H1 (cell line): ENCODE results near the gene THRB. TPM values are rescaled to one million over a fixed set of nuclear protein-coding genes. Genes with fewer than 3 reads are reported as not detected.
"Not testable (repeated sequence)": the region's sequence is repeated elsewhere in the genome, so short reads cannot be mapped to it uniquely, and the experiment has no call there.

Experiments
- CTCF ChIA-PET: fragments of 300-600 bp; sonication (Branson Sonifier 250); formaldehyde crosslinking; loops from one replicate; lab custom pipeline; 2021; ENCODE audit not compliant: partially characterized antibody; lab: Charles Lee
- POLR2A ChIA-PET: fragments of 300-600 bp; sonication (Branson Sonifier 250); formaldehyde crosslinking; loops from one replicate; lab custom pipeline; 2021; ENCODE audit warnings: inconsistent platforms; ENCODE audit not compliant: partially characterized antibody; lab: Charles Lee
- DNase-seq, 2 experiments: peaks; one replicate each; pipeline versions ENCODE4 v3.0.0 to v3.0.0-alpha.2; 2010 to 2022; ENCODE audit warnings: low spot score in 2 of 2, low read depth in 1 of 2, mixed read lengths in 1 of 2
- FAIRE-seq: peaks from 2 replicates; lab custom pipeline; 2011; peaks lifted over from hg19 to GRCh38; lab: Jason Lieb, UNC
- H2AFZ ChIP-seq: 2 replicates; pipeline ENCODE4 v1.8.1; 2012; ENCODE audit warnings: low read length, inconsistent platforms
- H2AK5ac ChIP-seq: 2 replicates; pipeline ENCODE4 v1.6.1; 2013; ENCODE audit warnings: low read depth, low read length
- H2BK120ac ChIP-seq: replicated peaks from 2 replicates; pipeline ENCODE3; 2013; ENCODE audit warnings: low read depth, low read length, inconsistent platforms
- H2BK12ac ChIP-seq: 2 replicates; pipeline ENCODE4 v1.6.1; 2013; ENCODE audit warnings: low read depth, low read length
- H2BK15ac ChIP-seq: 2 replicates; pipeline ENCODE4 v1.6.1; 2013; ENCODE audit warnings: low read length
- H2BK20ac ChIP-seq: 2 replicates; pipeline ENCODE4 v1.6.1; 2013; ENCODE audit warnings: low read length
- H2BK5ac ChIP-seq: 2 replicates; pipeline ENCODE4 v1.6.1; 2013; ENCODE audit warnings: low read depth, low read length
- H3K14ac ChIP-seq: 2 replicates; pipeline ENCODE4 v1.6.1; 2013; ENCODE audit warnings: inconsistent platforms; ENCODE audit not compliant: insufficient read length
- H3K18ac ChIP-seq: 2 replicates; pipeline ENCODE4 v1.6.1; 2013; ENCODE audit warnings: low read length; ENCODE audit errors: extremely low read depth
- H3K23ac ChIP-seq: 2 replicates; pipeline ENCODE4 v1.6.1; 2013; ENCODE audit warnings: inconsistent platforms; ENCODE audit not compliant: insufficient read length
- H3K23me2 ChIP-seq: 2 replicates; pipeline ENCODE4 v1.6.1; 2013; ENCODE audit warnings: low read depth, low read length
- H3K27ac ChIP-seq: 2 replicates; pipeline ENCODE4 v1.6.1; 2011; ENCODE audit warnings: low read depth, low read length, inconsistent platforms
- H3K27me3 ChIP-seq, 4 experiments: replicated peaks in 1 of 4; 1 replicate in 1 of 4; 2 replicates in 3 of 4; pipeline versions ENCODE4 v1.6.1 to v1.8.1; 2011 to 2013; ENCODE audit warnings: low read length in 3 of 4, mild to moderate bottlenecking in 3 of 4, inconsistent platforms in 2 of 4, mixed read lengths in 2 of 4, moderate library complexity in 1 of 4; ENCODE audit not compliant: control insufficient read depth in 3 of 4, insufficient read depth in 3 of 4; ENCODE audit errors: extremely low read depth in 1 of 4
- H3K36me3 ChIP-seq, 4 experiments: 2 replicates each; pipeline versions ENCODE4 v1.6.1 to v1.8.1; 2011 to 2013; ENCODE audit warnings: mild to moderate bottlenecking in 4 of 4, low read length in 3 of 4, moderate library complexity in 2 of 4, control low read depth in 1 of 4, inconsistent platforms in 1 of 4; ENCODE audit not compliant: insufficient read depth in 4 of 4, control insufficient read depth in 2 of 4
- H3K4ac ChIP-seq: replicated peaks from 2 replicates; pipeline ENCODE3; 2013; ENCODE audit warnings: low read length, low read depth, mixed read lengths, inconsistent platforms; ENCODE audit not compliant: insufficient read length
- H3K4me1 ChIP-seq, 4 experiments: replicated peaks in 1 of 4; 1 replicate in 1 of 4; 2 replicates in 3 of 4; pipeline versions ENCODE4 v1.6.1 to v1.8.1; 2011 to 2013; ENCODE audit warnings: low read length in 3 of 4, inconsistent platforms in 2 of 4, mixed read lengths in 1 of 4; ENCODE audit not compliant: insufficient read depth in 4 of 4, control insufficient read depth in 3 of 4
- H3K4me2 ChIP-seq, 2 experiments: 2 replicates each; pipeline versions ENCODE4 v1.6.1 to v1.8.1; 2011 to 2013; ENCODE audit warnings: low read depth in 2 of 2, low read length in 2 of 2, control low read depth in 1 of 2, inconsistent platforms in 1 of 2, mild to moderate bottlenecking in 1 of 2; ENCODE audit not compliant: insufficient read depth in 1 of 2
- H3K4me3 ChIP-seq, 4 experiments: fragments of 200-600, 300-600 bp in 1 of 4; sonication (generic), shearing (Covaris generic), sonication (Bioruptor Twin) in 1 of 4; 2 replicates each; pipeline versions ENCODE4 v1.5.1 to v1.8.1; 2011 to 2016; ENCODE audit warnings: low read length in 4 of 4, low read depth in 3 of 4, control low read depth in 2 of 4, inconsistent platforms in 2 of 4, mild to moderate bottlenecking in 2 of 4, mixed read lengths in 1 of 4, moderate library complexity in 1 of 4; ENCODE audit not compliant: insufficient read depth in 2 of 4; ENCODE audit errors: extremely low read depth in 1 of 4
- H3K56ac ChIP-seq: replicated peaks from 2 replicates; pipeline ENCODE3; 2013; ENCODE audit warnings: low read depth, mild to moderate bottlenecking, mixed read lengths, low read length, inconsistent platforms; ENCODE audit not compliant: insufficient read length
- H3K79me1 ChIP-seq: 2 replicates; pipeline ENCODE4 v1.6.1; 2013; ENCODE audit warnings: low read depth, low read length, control low read depth
- H3K79me2 ChIP-seq, 2 experiments: 2 replicates each; pipeline versions ENCODE4 v1.6.1 to v1.8.1; 2012 to 2013; ENCODE audit warnings: low read length in 2 of 2, mild to moderate bottlenecking in 2 of 2, inconsistent platforms in 1 of 2; ENCODE audit not compliant: insufficient read depth in 2 of 2, control insufficient read depth in 1 of 2
- H3K9ac ChIP-seq, 4 experiments: replicated peaks in 1 of 4; 1 replicate in 1 of 4; 2 replicates in 3 of 4; pipeline versions ENCODE4 v1.6.1 to v1.8.1; 2011 to 2013; ENCODE audit warnings: low read depth in 3 of 4, low read length in 3 of 4, control low read depth in 2 of 4, mild to moderate bottlenecking in 2 of 4, moderate library complexity in 2 of 4, inconsistent platforms in 1 of 4; ENCODE audit errors: extremely low read depth in 1 of 4
- H3K9me3 ChIP-seq, 2 experiments: 2 replicates each; pipeline versions ENCODE4 v1.6.1 to v1.8.1; 2012 to 2013; ENCODE audit warnings: mild to moderate bottlenecking in 2 of 2, moderate library complexity in 2 of 2, control low read depth in 1 of 2, inconsistent platforms in 1 of 2, low read depth in 1 of 2, low read length in 1 of 2, mixed read lengths in 1 of 2; ENCODE audit not compliant: insufficient read depth in 2 of 2
- H4K20me1 ChIP-seq, 2 experiments: replicated peaks in 1 of 2; 2 replicates each; pipeline versions ENCODE3 to v1.8.1; 2011 to 2013; ENCODE audit warnings: inconsistent platforms in 2 of 2, low read length in 2 of 2, mild to moderate bottlenecking in 1 of 2; ENCODE audit not compliant: insufficient read depth in 2 of 2, control insufficient read depth in 1 of 2
- H4K5ac ChIP-seq: 2 replicates; pipeline ENCODE4 v1.6.1; 2013; ENCODE audit warnings: low read length, low read depth, mixed read lengths, inconsistent platforms; ENCODE audit not compliant: insufficient read length
- H4K8ac ChIP-seq: 2 replicates; pipeline ENCODE4 v1.8.0; 2013; ENCODE audit warnings: mild to moderate bottlenecking, moderate library complexity, low read length, inconsistent platforms; ENCODE audit not compliant: insufficient read depth; ENCODE audit errors: extremely low read depth
- H4K91ac ChIP-seq: replicated peaks from 2 replicates; pipeline ENCODE3; 2013; ENCODE audit warnings: low read length, mixed read lengths, inconsistent platforms; ENCODE audit not compliant: insufficient read length
- WGBS, 2 experiments: shearing (Covaris generic) in 1 of 2; methylation state at CpG; one replicate each; pipeline versions ENCODE4 v1.1.6 to v1.1.7; 2013 to 2015; ENCODE audit warnings: low lambda C conversion rate in 2 of 2, mixed read lengths in 2 of 2, inconsistent platforms in 1 of 2, low coverage in 1 of 2, missing lambda C conversion rate in 1 of 2; ENCODE audit not compliant: insufficient replicate concordance in 2 of 2, insufficient coverage in 1 of 2, insufficient read length in 1 of 2; ENCODE audit errors: extremely low coverage in 1 of 2, missing lambda C conversion rate in 1 of 2; 5-methylcytosine and 5-hydroxymethylcytosine counted together
- polyA plus RNA-seq, 7 experiments: library from polyadenylated mRNA; depleted of rRNA in 3 of 7; stranded (reverse) in 5 of 7; unstranded in 2 of 7; fragments of >200 nt in 5 of 7; fragments of 200-250 nt in 2 of 7; gene quantifications; 1 replicate in 5 of 7; 2 replicates in 1 of 7; 4 replicates in 1 of 7; pipeline versions ENCODE4 v1.2.1 to v1.2.3, GENCODE V29; 2011 to 2013; ENCODE audit warnings: missing spikeins in 2 of 7, mixed read lengths in 2 of 7
- total RNA-seq: library from RNA; stranded (reverse); fragmentation: NEBNext Ultra II Directional; extraction: Animal tissue kit (Norgen Biotek cat#: 25700); gene quantifications from 2 replicates; pipeline ENCODE4 v1.2.1, GENCODE V29; 2021

The THRB gene
- total and polyA plus RNA-seq, 2 of the 8 experiments (the other 6 are each of a cell fraction or from before 2014, with no cell fraction given) = 0.98 to 3.9 TPM

DNA sequence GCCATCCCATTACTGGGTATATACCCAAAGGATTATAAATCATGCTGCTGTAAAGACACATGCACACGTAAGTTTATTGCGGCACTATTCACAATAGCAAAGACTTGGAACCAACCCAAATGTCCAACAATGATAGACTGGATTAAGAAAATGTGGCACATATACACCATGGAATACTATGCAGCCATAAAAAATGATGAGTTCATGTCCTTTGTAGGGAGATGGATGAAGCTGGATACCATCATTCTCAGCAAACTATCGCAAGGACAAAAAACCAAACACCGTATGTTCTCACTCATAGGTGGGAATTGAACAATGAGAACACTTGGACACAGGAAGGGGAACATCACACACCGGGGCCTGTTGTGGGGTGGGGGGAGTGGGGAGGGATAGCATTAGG, 95.9 kb downstream of the THRB start:
- H2BK20ac ChIP-seq, H3K23me2 ChIP-seq, H2BK5ac ChIP-seq, DNase-seq, H3K79me1 ChIP-seq, H3K4me2 ChIP-seq, H3K56ac ChIP-seq, H3K18ac ChIP-seq, H3K4ac ChIP-seq, H3K9ac ChIP-seq, H4K8ac ChIP-seq, H3K4me1 ChIP-seq, H3K27me3 ChIP-seq, H4K91ac ChIP-seq, H2AK5ac ChIP-seq, H3K79me2 ChIP-seq, H3K4me3 ChIP-seq, H2AFZ ChIP-seq, FAIRE-seq, H4K20me1 ChIP-seq, H3K9me3 ChIP-seq, H3K23ac ChIP-seq, H4K5ac ChIP-seq, CTCF ChIA-PET, H3K14ac ChIP-seq, POLR2A ChIA-PET, H2BK12ac ChIP-seq, H3K27ac ChIP-seq, H3K36me3 ChIP-seq, H2BK120ac ChIP-seq, H2BK15ac ChIP-seq: not testable (repeated sequence)
- 94% methylated on average over 4 of the region's 5 CpGs; no CpG with 5 or more reads in 1 of the 2 experiments for WGBS, 2 experiments
